ENCODE measurements around the gene ATAD1. TPM values are rescaled to one million over a fixed set of nuclear protein-coding genes. Genes with fewer than 3 reads are reported as not detected.

ATAD1 gene
- total RNA-seq, 4 donors from 2014 or later, result 29.6 to 45.8 (median 33.8) TPM

GRCh38 chr10:87707254-87707653, 110.8 kb downstream of the ATAD1 start:
- TF ChIP-seq CTCF (IDR thresholded peaks at IDR 0.05; ENCODE audit: low read depth), result no peak

- no peak for TF ChIP-seq CTCF (IDR thresholded peaks at IDR 0.05; ENCODE audit: low read depth)
These were observed 111.3 kb downstream of the ATAD1 start for GRCh38 chr10:87706731-87707130.

- no peak for TF ChIP-seq CTCF (IDR thresholded peaks at IDR 0.05; ENCODE audit: low read depth)
These were observed 112.7 kb downstream of the ATAD1 start for GRCh38 chr10:87705339-87705738.

- no peak for TF ChIP-seq CTCF (IDR thresholded peaks at IDR 0.05; ENCODE audit: low read depth)
These were observed 114.3 kb downstream of the ATAD1 start for GRCh38 chr10:87703771-87704170.

GRCh38 chr10:87702973-87703294, 115.1 kb downstream of the ATAD1 start:
- no peak for TF ChIP-seq CTCF (IDR thresholded peaks at IDR 0.05; ENCODE audit: low read depth)

- no peak for TF ChIP-seq CTCF (IDR thresholded peaks at IDR 0.05; ENCODE audit: low read depth)
These were observed 115.6 kb downstream of the ATAD1 start for GRCh38 chr10:87702260-87702972.

Small RNA genes lying within 50 kb of the gene (small RNA-seq; reads per million reads assigned to genes)
- not detected for gene RN7SL78P

Other genes with a start within 250 kb of the ATAD1 start
- 10 to 100 TPM; 36.7 to 63.9 (median 50.4) TPM for gene PAPSS2, start 158.3 kb downstream of the ATAD1 start, total RNA-seq
- 1 to 10 TPM in 2 of 4 donors, under 1 TPM in 2; 0.34 to 1.6 (median 0.88) TPM for gene KLLN, start 45.3 kb upstream of the ATAD1 start, total RNA-seq
- gene PTEN, start 45.4 kb upstream of the ATAD1 start, total RNA-seq, result 100 to 1,000 TPM; 185 to 932 (median 239) TPM